ENCODE measurements around the gene HLF. TPM values are rescaled to one million over a fixed set of nuclear protein-coding genes. Genes with fewer than 3 reads are reported as not detected.

Gene HLF
- total and polyA plus RNA-seq, 9 donors = 28.0 to 106 (median 40.8) TPM

DNA sequence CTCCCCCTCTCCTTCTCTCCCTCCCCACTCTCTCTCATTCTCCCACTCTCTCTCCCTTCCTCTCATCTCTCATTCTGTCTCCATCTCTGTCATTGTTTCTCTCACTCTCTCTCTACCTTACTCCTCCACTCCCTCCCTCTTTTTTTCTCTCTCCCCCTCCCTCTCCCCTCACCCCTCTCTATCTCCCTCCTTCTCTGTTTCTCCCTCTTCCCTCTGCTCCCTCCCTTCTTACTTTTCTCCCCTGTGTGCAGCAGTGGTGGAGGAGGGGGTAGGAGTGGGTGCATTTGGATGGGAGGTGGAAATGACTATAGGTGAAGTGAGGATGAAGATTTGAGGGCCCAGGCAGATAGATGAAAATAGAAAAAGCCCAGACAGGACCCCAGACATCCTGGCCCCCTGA lies 70.9 kb downstream of the HLF start:
- Histone ChIP-seq H3K27ac (no peak overlapping the region), H3K9me3 (no peaks in the 10 kb centered on the region), H3K27me3 (no peaks in the 10 kb centered on the region), H3K36me3 (no peaks in the 10 kb centered on the region), H3K4me1 (ENCODE audit: insufficient read depth) (no peaks in the 10 kb centered on the region), H3K4me3 (no peak overlapping the region)
- intact Hi-C loops (cut with DNase I) = no loop called here
- no peak for DNase-seq
- TF ChIP-seq EP300 (IDR thresholded peaks at IDR 0.05) (no peak), POLR2A (IDR thresholded peaks at IDR 0.05) (no peak)
- TF ChIP-seq, protein P1, sequence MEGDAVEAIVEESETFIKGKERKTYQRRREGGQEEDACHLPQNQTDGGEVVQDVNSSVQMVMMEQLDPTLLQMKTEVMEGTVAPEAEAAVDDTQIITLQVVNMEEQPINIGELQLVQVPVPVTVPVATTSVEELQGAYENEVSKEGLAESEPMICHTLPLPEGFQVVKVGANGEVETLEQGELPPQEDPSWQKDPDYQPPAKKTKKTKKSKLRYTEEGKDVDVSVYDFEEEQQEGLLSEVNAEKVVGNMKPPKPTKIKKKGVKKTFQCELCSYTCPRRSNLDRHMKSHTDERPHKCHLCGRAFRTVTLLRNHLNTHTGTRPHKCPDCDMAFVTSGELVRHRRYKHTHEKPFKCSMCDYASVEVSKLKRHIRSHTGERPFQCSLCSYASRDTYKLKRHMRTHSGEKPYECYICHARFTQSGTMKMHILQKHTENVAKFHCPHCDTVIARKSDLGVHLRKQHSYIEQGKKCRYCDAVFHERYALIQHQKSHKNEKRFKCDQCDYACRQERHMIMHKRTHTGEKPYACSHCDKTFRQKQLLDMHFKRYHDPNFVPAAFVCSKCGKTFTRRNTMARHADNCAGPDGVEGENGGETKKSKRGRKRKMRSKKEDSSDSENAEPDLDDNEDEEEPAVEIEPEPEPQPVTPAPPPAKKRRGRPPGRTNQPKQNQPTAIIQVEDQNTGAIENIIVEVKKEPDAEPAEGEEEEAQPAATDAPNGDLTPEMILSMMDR (IDR thresholded peaks at IDR 0.05) = no peak

DNA sequence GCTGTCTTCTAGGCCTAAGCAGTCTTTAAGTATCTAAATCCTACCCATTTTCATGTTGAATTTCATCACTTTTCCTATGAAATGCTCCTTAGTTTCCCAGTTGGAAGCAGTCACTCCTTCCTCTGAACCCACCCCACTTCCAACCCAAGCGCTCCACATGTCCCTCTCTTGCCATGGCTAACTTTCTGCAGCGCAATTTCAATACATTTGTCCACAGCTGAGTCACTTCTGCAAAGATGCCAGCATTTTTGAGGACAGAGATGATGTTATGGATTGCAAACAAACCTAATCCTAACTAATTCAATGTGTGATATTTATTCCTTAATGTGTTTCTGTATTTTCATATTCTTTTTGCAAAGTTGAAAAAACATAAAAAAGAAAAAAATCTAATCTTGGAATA lies 71.7 kb downstream of the HLF start:
- Histone ChIP-seq H3K9me3 (no peaks in the 10 kb centered on the region), H3K27ac (no peak overlapping the region), H3K4me1 (ENCODE audit: insufficient read depth) (no peaks in the 10 kb centered on the region), H3K27me3 (no peaks in the 10 kb centered on the region), H3K36me3 (no peaks in the 10 kb centered on the region), H3K4me3 (no peak overlapping the region)
- intact Hi-C loops (cut with DNase I) = no loop called here
- no peak for DNase-seq
- TF ChIP-seq EP300 (IDR thresholded peaks at IDR 0.05) (no peak), POLR2A (IDR thresholded peaks at IDR 0.05) (no peak)
- TF ChIP-seq, protein P1 (IDR thresholded peaks at IDR 0.05) = no peak
- WGBS, 3 donors = 95 to 99% (median 98%) methylated on average over 2 of the region's 2 CpGs

DNA sequence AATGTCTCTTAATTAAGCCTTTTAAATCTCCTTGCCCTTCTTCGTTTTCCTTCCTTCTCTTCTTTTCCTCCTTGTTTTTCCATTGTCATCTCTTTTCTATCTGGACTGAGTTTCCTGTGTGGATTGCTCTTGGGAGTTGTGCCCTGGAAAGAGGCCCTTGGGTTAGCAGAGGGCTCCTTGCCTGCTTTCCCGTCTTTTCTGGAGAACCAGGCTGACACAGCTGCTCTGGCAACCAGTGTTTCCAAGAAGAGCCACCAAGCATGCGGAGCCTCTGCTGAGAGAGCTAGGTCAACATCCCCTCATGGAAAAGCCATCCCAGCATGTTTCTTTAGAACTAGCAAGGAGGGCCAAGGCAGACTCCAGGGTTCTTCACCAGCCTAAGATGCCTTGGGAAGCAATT lies 75.4 kb downstream of the HLF start:
- intact Hi-C loops (cut with DNase I) = loop anchor here in 2 of 4 donors (10.0 kb wide), 2 partner anchors 285 to 345 kb away; no protein-coding TSS in a partner anchor
- no peaks in the 10 kb centered on the region for H3K27me3 ChIP-seq
- H3K4me1 ChIP-seq (ENCODE audit: insufficient read depth) = no peaks in the 10 kb centered on the region
- H3K9me3 ChIP-seq = no peaks in the 10 kb centered on the region
- no peak for TF ChIP-seq POLR2A (IDR thresholded peaks at IDR 0.05)
- TF ChIP-seq, protein P1 (IDR thresholded peaks at IDR 0.05) = no peak
- no peak for TF ChIP-seq EP300 (IDR thresholded peaks at IDR 0.05)
- no peak overlapping the region for H3K27ac ChIP-seq
- no peak overlapping the region for H3K4me3 ChIP-seq
- DNase-seq = no peak
- no peaks in the 10 kb centered on the region for H3K36me3 ChIP-seq
- WGBS, 3 donors = 30 to 41% (median 40%) methylated on average over 3 of the region's 3 CpGs

DNA sequence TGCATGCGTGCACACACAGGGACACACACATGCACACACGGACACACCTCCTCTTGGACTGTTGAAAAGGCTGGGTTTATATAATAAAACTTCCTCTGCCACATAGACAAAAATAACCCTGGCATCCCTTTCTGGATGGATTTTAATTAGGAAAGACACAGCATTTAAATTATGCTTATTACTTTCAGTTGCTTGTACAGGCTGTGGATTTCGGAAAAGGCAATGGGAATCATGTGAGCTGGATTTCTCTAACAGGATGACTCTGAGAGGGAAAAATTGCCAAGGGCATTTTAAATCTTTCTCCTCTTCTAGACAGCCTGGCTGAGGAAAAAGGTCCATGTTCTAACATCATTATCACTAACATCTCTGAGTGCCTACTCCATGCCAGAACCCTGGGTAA lies 75.9 kb downstream of the HLF start:
- WGBS, 3 donors = 73 to 83% (median 79%) methylated on average over 3 of the region's 3 CpGs
- intact Hi-C loops (cut with DNase I) = loop anchor here in 2 of 4 donors (10.0 kb wide), 2 partner anchors 286 to 346 kb away; no protein-coding TSS in a partner anchor
- H3K4me1 ChIP-seq (ENCODE audit: insufficient read depth) = no peaks in the 10 kb centered on the region

More for the DNA sequence above, 75.9 kb downstream of the HLF start:
- Histone ChIP-seq H3K27ac (no peak overlapping the region), H3K27me3 (no peaks in the 10 kb centered on the region), H3K4me3 (no peak overlapping the region), H3K9me3 (no peaks in the 10 kb centered on the region), H3K36me3 (no peaks in the 10 kb centered on the region)
- no peak for DNase-seq
- TF ChIP-seq POLR2A (IDR thresholded peaks at IDR 0.05) (no peak), EP300 (IDR thresholded peaks at IDR 0.05) (no peak)
- TF ChIP-seq, protein P1 (IDR thresholded peaks at IDR 0.05) = no peak

All from ovary (tissue), 9 donors.